Loucy (cell line): ENCODE data around the gene LRRC73.

ENCODE experiments used
- H2AFZ ChIP-seq: fragments of 200-600 bp; sonication (generic); 2 replicates; pipeline ENCODE4 v1.6.0; 2016; ENCODE audit warnings: antibody characterized with exemption, mild to moderate bottlenecking, low read length, moderate library complexity
- H3F3A ChIP-seq: fragments of 200-600 bp; 2 replicates; pipeline ENCODE4 v1.6.0; 2016; ENCODE audit warnings: antibody characterized with exemption, low read depth, mild to moderate bottlenecking
- H3K27me3 ChIP-seq: fragments of 200-600 bp; sonication (generic); 2 replicates; pipeline ENCODE4 v1.6.1; 2014; ENCODE audit warnings: low read length, mild to moderate bottlenecking; ENCODE audit not compliant: insufficient read depth, poor library complexity, severe bottlenecking
- H3K36me3 ChIP-seq: fragments of 200-600 bp; sonication (generic); 2 replicates; pipeline ENCODE4 v1.6.1; 2016; ENCODE audit warnings: low read length; ENCODE audit not compliant: insufficient read depth
- H3K4me1 ChIP-seq: fragments of 200-600 bp; sonication (generic); 2 replicates; pipeline ENCODE4 v1.5.1; 2014; ENCODE audit warnings: low read length, mild to moderate bottlenecking; ENCODE audit not compliant: insufficient read depth, poor library complexity, severe bottlenecking
- H3K4me2 ChIP-seq: fragments of 200-600 bp; sonication (generic); 2 replicates; pipeline ENCODE4 v1.6.0; 2014; ENCODE audit warnings: antibody characterized with exemption, low read length, low read depth, mild to moderate bottlenecking; ENCODE audit not compliant: poor library complexity, severe bottlenecking
- H3K4me3 ChIP-seq: fragments of 200-600 bp; sonication (generic); 2 replicates; pipeline ENCODE4 v1.5.1; 2014; ENCODE audit warnings: low read length, mild to moderate bottlenecking, mixed read lengths; ENCODE audit not compliant: poor library complexity, severe bottlenecking
- H3K79me2 ChIP-seq: fragments of 200-600 bp; sonication (generic); 2 replicates; pipeline ENCODE4 v1.6.1; 2014; ENCODE audit warnings: low read length; ENCODE audit not compliant: insufficient read depth
- H3K9ac ChIP-seq: fragments of 200-600 bp; sonication (generic); 2 replicates; pipeline ENCODE4 v1.6.0; 2014; ENCODE audit warnings: mild to moderate bottlenecking, low read depth, low read length, moderate library complexity; ENCODE audit not compliant: poor library complexity, severe bottlenecking
- H3K9me2 ChIP-seq: fragments of 200-600 bp; sonication (generic); replicated peaks from 2 replicates; pipeline ENCODE4 v1.6.1; 2016; ENCODE audit warnings: low read depth, low read length, mixed read lengths
- H3K9me3 ChIP-seq: fragments of 200-600 bp; sonication (generic); 2 replicates; pipeline ENCODE4 v1.6.1; 2014; ENCODE audit warnings: mild to moderate bottlenecking, antibody characterized with exemption, low read length, low read depth; ENCODE audit not compliant: insufficient read depth
- H4K20me1 ChIP-seq: fragments of 200-600 bp; sonication (generic); 2 replicates; pipeline ENCODE4 v1.6.0; 2014; ENCODE audit warnings: antibody characterized with exemption, low read length, mild to moderate bottlenecking; ENCODE audit not compliant: insufficient read depth, poor library complexity, severe bottlenecking
- EZH2phosphoT487 ChIP-seq: fragments of 200-600 bp; IDR thresholded peaks from 2 replicates; pipeline ENCODE4 v1.6.1; 2018; ENCODE audit warnings: antibody characterized with exemption, mild to moderate bottlenecking, moderate library complexity, borderline replicate concordance
- TF ChIP-seq, protein P1 (sequence below): fragments of 200-600 bp; sonication (generic); conservative IDR thresholded peaks from 2 replicates; pipeline ENCODE4 v1.5.1; 2014; ENCODE audit warnings: mild to moderate bottlenecking, antibody characterized with exemption, low read length

Gene LRRC73

DNA sequence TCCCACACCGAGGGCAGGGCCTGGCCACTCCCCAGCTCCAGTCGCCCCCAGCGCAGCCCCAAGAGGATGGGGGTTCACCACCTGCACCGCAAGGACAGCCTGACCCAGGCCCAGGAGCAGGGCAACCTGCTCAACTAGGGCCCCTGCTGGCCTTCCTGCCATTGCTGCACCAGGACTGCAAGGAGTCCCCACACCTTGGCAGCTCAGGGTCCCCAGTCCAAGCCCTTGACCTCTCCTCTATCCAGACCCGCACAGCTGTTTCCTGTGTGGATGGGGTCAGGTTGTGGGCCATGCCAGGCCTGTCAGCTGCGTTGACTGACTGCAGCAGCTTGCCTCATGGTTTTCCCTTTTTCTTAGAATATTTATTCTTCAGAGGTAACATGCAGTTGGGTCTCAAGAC is 4.4 kb downstream of the LRRC73 start:
- Histone ChIP-seq H3K4me2 (no peak overlapping the region), H3F3A (no peaks in the 10 kb centered on the region), H3K27me3 (no peaks in the 10 kb centered on the region), H2AFZ (no peak overlapping the region), H3K9me3 (no peaks in the 10 kb centered on the region), H3K9ac (no peak overlapping the region), H3K4me1 (no peaks in the 10 kb centered on the region), H3K9me2 (no peaks in the 10 kb centered on the region), H3K36me3 (peaks cover 37% of the 10 kb centered on the region; the same call in 1 of the 2 replicates), H3K4me3 (no peak overlapping the region), H3K79me2 (no peaks in the 10 kb centered on the region), H4K20me1 (no peaks in the 10 kb centered on the region)
- TF ChIP-seq, protein P1, sequence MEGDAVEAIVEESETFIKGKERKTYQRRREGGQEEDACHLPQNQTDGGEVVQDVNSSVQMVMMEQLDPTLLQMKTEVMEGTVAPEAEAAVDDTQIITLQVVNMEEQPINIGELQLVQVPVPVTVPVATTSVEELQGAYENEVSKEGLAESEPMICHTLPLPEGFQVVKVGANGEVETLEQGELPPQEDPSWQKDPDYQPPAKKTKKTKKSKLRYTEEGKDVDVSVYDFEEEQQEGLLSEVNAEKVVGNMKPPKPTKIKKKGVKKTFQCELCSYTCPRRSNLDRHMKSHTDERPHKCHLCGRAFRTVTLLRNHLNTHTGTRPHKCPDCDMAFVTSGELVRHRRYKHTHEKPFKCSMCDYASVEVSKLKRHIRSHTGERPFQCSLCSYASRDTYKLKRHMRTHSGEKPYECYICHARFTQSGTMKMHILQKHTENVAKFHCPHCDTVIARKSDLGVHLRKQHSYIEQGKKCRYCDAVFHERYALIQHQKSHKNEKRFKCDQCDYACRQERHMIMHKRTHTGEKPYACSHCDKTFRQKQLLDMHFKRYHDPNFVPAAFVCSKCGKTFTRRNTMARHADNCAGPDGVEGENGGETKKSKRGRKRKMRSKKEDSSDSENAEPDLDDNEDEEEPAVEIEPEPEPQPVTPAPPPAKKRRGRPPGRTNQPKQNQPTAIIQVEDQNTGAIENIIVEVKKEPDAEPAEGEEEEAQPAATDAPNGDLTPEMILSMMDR, result no peak
- TF ChIP-seq EZH2phosphoT487, result no peak

DNA sequence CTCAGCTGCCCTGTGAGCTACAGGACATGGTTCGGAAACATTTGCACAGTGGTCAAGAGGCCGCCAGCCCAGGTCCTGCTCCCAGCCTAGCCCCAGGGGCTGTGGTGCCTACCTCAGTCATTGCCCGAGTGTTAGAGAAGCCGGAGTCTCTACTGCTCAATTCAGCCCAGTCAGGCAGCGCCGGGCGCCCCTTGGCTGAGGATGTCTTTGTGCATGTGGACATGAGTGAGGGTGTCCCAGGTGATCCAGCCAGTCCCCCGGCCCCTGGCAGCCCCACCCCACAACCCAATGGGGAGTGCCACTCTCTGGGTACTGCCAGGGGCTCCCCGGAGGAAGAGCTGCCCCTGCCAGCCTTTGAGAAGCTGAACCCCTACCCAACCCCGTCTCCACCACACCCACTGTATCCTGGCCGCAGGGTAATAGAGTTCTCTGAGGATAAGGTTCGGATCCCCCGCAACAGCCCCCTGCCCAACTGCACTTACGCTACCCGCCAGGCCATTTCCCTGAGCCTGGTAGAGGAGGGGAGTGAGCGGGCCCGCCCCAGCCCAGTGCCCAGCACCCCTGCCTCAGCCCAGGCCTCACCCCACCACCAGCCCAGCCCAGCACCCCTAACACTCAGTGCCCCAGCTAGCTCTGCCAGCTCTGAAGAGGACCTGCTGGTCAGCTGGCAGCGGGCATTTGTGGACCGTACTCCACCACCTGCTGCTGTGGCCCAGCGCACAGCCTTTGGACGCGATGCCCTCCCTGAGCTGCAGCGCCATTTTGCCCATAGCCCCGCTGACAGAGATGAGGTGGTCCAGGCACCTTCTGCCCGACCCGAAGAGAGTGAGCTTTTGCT is 5.2 kb downstream of the LRRC73 start:
- Histone ChIP-seq H3K4me1 (no peaks in the 10 kb centered on the region), H3K9ac (no peak overlapping the region), H2AFZ (no peak overlapping the region), H4K20me1 (no peaks in the 10 kb centered on the region), H3K27me3 (no peaks in the 10 kb centered on the region), H3K9me3 (no peaks in the 10 kb centered on the region), H3K9me2 (no peaks in the 10 kb centered on the region), H3K4me2 (no peak overlapping the region), H3K36me3 (peaks cover 44% of the 10 kb centered on the region; the same call in 1 of the 2 replicates), H3F3A (no peaks in the 10 kb centered on the region), H3K79me2 (no peaks in the 10 kb centered on the region), H3K4me3 (no peak overlapping the region)
- TF ChIP-seq, protein P1, result no peak
- TF ChIP-seq EZH2phosphoT487, result no peak

DNA sequence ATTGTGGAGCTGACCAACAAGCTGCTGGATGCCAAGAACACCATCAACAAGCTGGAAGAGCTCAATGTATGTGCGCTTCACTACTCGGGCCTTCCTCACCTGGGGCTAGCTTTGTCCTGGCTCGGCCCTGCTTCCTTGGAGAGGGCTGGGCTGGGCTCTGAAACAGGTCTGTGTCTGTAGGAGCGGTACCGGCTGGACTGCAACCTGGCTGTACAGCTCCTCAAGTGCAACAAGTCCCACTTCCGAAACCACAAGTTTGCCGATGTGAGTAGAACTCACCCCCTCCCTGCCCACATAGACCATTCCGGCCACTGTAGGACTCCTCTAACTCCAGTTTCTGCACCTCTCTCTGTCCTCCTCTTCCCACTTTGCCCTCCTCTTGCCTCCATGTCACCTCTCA is 6.7 kb downstream of the LRRC73 start:
- Histone ChIP-seq H3F3A (no peaks in the 10 kb centered on the region), H3K27me3 (no peaks in the 10 kb centered on the region), H3K4me2 (no peak overlapping the region), H2AFZ (no peak overlapping the region), H3K4me3 (no peak overlapping the region), H3K4me1 (no peaks in the 10 kb centered on the region), H4K20me1 (no peaks in the 10 kb centered on the region), H3K9me3 (no peaks in the 10 kb centered on the region), H3K36me3 (peaks cover 60% of the 10 kb centered on the region; the same call in 1 of the 2 replicates), H3K79me2 (no peaks in the 10 kb centered on the region), H3K9ac (no peak overlapping the region), H3K9me2 (no peaks in the 10 kb centered on the region)
- TF ChIP-seq, protein P1, result no peak
- no peak for TF ChIP-seq EZH2phosphoT487
